GM19372 (cell line): ENCODE data around the gene CCL14.
"Not testable (repeated sequence)": the region's sequence is repeated elsewhere in the genome, so short reads cannot be mapped to it uniquely, and the experiment has no call there.

Experiments used
- ATAC-seq: cut with Tn5 transposase; IDR thresholded peaks from one replicate; pipeline ENCODE4 v1.9.1; 2021; ENCODE audit warnings: mild to moderate bottlenecking, low read depth, moderate library complexity; ENCODE audit not compliant: unreplicated experiment

CCL14 gene

GRCh38 chr17:35995346-35995745 is 8.8 kb upstream of the CCL14 start:
- ATAC-seq, result not testable (repeated sequence)

- ATAC-seq, result no peak
These were observed 4.5 kb upstream of the CCL14 start for GRCh38 chr17:35991075-35991474.

GRCh38 chr17:35988164-35988563 is 1.6 kb upstream of the CCL14 start:
- no peak for ATAC-seq

GRCh38 chr17:35984140-35984539 is 2.4 kb downstream of the CCL14 start:
- ATAC-seq, result no peak

GRCh38 chr17:35982409-35983191 is 3.9 kb downstream of the CCL14 start:
- no peak for ATAC-seq

- ATAC-seq, result no peak
These were observed 4.6 kb downstream of the CCL14 start for GRCh38 chr17:35981908-35982330.

- no peak for ATAC-seq
These were observed 5.3 kb downstream of the CCL14 start, which contains the start of gene CCL16 for GRCh38 chr17:35981246-35981645. Gene CCL16 (minus strand): TSS chr17:35981497. CDS start chr17:35981420, 77 bp downstream.

GRCh38 chr17:35978346-35978745 is 8.2 kb downstream of the CCL14 start:
- ATAC-seq, result no peak

- ATAC-seq, result no peak
These were observed 9.0 kb downstream of the CCL14 start for GRCh38 chr17:35977509-35977908.

- ATAC-seq, result no peak
These were observed 12.9 kb downstream of the CCL14 start for GRCh38 chr17:35973333-35974260.

GRCh38 chr17:35972945-35973332 is 13.6 kb downstream of the CCL14 start:
- no peak for ATAC-seq

GRCh38 chr17:35972535-35972934 is 14.0 kb downstream of the CCL14 start:
- no peak for ATAC-seq

- ATAC-seq, result no peak
These were observed 14.5 kb downstream of the CCL14 start for GRCh38 chr17:35972066-35972465.

GRCh38 chr17:35969558-35970380 is 16.8 kb downstream of the CCL14 start:
- no peak for ATAC-seq

GRCh38 chr17:35968520-35969054 is 17.9 kb downstream of the CCL14 start:
- ATAC-seq, result no peak

GRCh38 chr17:35965272-35965671 is 21.3 kb downstream of the CCL14 start:
- ATAC-seq, result no peak

- no peak for ATAC-seq
These were observed 22.9 kb downstream of the CCL14 start for GRCh38 chr17:35963663-35964062.

GRCh38 chr17:35953720-35954119 is 32.8 kb downstream of the CCL14 start:
- ATAC-seq, result no peak

- no peak for ATAC-seq
These were observed 37.1 kb downstream of the CCL14 start for GRCh38 chr17:35949401-35949800.

- no peak for ATAC-seq
These were observed 38.4 kb downstream of the CCL14 start for GRCh38 chr17:35948092-35948491.
